Ectodermal cell (in vitro differentiated cells): ENCODE results near the gene AGMO.

ENCODE experiments used
- H3K27ac ChIP-seq: 2 replicates; pipeline ENCODE4 v1.7.0; 2013; ENCODE audit warnings: mild to moderate bottlenecking, low read depth, low read length; ENCODE audit not compliant: insufficient read depth, poor library complexity, severe bottlenecking
- H3K27me3 ChIP-seq: 2 replicates; pipeline ENCODE4 v1.7.0; 2013; ENCODE audit warnings: mild to moderate bottlenecking, low read length; ENCODE audit not compliant: insufficient read depth, control insufficient read depth, poor library complexity, severe bottlenecking
- H3K36me3 ChIP-seq: one replicate; pipeline ENCODE4 v1.7.0; 2013; ENCODE audit warnings: low read length; ENCODE audit not compliant: control insufficient read depth, insufficient read depth
- H3K4me1 ChIP-seq: one replicate; pipeline ENCODE4 v1.7.0; 2013; ENCODE audit warnings: low read length; ENCODE audit not compliant: control insufficient read depth, insufficient read depth
- H3K4me3 ChIP-seq: 2 replicates; pipeline ENCODE4 v1.7.0; 2013; ENCODE audit warnings: low read depth, low read length, control low read depth; ENCODE audit not compliant: insufficient read depth
- H3K9me3 ChIP-seq: 2 replicates; pipeline ENCODE4 v1.7.0; 2013; ENCODE audit warnings: mild to moderate bottlenecking, low read length, moderate library complexity; ENCODE audit not compliant: control insufficient read depth
- WGBS, 2 experiments: methylation state at CpG; one replicate each; pipeline ENCODE4 v1.1.7; 2013; ENCODE audit warnings: missing lambda C conversion rate in 2 of 2; 5-methylcytosine and 5-hydroxymethylcytosine counted together

The AGMO gene

GRCh38 chr7:15197042-15197977 lies 364.5 kb downstream of the AGMO start:
- no peak overlapping the region for H3K4me3 ChIP-seq
- WGBS, 2 experiments = 87 to 93% methylated on average over 5 of the region's 7 CpGs
- no peaks in the 10 kb centered on the region for H3K9me3 ChIP-seq
- H3K27me3 ChIP-seq = no peaks in the 10 kb centered on the region
- no peaks in the 10 kb centered on the region for H3K4me1 ChIP-seq
- H3K27ac ChIP-seq = no peak overlapping the region
- no peaks in the 10 kb centered on the region for H3K36me3 ChIP-seq

DNA sequence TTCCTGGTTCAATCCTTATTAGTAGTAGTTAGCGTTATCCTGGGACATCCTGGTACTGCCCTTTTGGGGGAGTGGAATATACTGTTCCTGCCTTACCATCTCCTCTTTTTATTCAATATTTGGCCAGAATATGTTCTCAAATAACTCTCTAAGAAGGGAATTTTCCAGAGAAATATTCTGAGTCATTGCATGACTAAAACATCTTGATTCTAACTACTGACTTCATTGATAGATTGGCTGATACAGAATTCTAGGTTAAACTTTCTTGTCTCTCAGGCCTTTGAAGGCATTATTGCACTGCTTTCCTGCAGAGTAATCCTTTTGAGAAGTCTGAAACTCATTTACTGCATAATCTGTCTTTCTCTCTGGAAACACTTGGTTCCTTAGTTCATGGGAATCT lies 383.8 kb downstream of the AGMO start:
- Histone ChIP-seq H3K4me3 (no peak overlapping the region), H3K27ac (no peak overlapping the region), H3K9me3 (no peaks in the 10 kb centered on the region), H3K27me3 (no peaks in the 10 kb centered on the region), H3K4me1 (no peaks in the 10 kb centered on the region), H3K36me3 (no peaks in the 10 kb centered on the region)
- 86% methylated on average over 1 of the region's 1 CpG; no CpG with 5 or more reads in 1 of the 2 experiments for WGBS, 2 experiments

DNA sequence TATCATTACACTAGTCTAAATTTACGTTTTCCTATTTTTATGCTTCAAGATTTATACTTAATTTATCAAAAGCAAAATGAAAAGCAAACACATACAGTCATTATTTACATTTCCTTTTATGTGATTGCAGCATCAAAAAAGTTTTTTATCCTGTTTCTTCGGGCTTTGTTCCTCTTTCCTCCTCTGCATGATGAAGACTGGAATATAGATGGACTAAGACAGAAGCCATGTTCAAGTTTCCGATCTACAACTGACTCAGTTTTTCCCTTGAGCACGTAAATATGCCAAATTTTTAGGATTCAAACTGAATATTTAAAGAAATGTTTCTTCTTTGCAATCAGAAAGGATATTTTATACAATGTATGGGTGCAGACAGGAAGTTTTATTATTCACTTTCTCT lies 385.7 kb downstream of the AGMO start:
- no peak overlapping the region for H3K27ac ChIP-seq
- H3K36me3 ChIP-seq = no peaks in the 10 kb centered on the region
- 91 to 97% methylated on average over 4 of the region's 4 CpGs for WGBS, 2 experiments
- H3K9me3 ChIP-seq = no peaks in the 10 kb centered on the region
- H3K27me3 ChIP-seq = no peaks in the 10 kb centered on the region
- no peaks in the 10 kb centered on the region for H3K4me1 ChIP-seq
- H3K4me3 ChIP-seq = no peak overlapping the region

- H3K27me3 ChIP-seq = no peaks in the 10 kb centered on the region
- H3K4me1 ChIP-seq = no peaks in the 10 kb centered on the region
- no peak overlapping the region for H3K27ac ChIP-seq
- no peaks in the 10 kb centered on the region for H3K36me3 ChIP-seq
- H3K4me3 ChIP-seq = no peak overlapping the region
- WGBS, 2 experiments = 100% methylated on average over 1 of the region's 1 CpG; no CpG with 5 or more reads in 1 of the 2 experiments
- no peaks in the 10 kb centered on the region for H3K9me3 ChIP-seq
Measured at GRCh38 chr7:15175152-15175551, 386.7 kb downstream of the AGMO start.

DNA sequence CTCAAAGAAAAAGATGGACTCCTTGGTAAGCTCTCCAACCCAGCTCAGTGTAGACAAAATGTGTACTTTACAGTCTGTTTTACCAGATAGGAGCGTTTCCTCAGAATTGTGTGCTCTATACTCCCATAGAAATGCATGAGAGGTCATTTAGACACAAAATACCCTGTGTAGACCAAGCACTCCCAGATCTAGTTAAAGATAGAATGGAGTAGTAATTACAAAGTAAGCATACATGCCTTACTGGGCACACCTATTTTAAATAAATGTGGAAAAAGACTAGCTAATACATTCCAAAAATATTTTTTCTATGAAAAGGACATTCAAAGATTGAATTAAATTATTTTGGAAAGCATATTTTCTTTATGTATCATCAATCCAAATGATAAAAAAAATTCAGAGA lies 387.3 kb downstream of the AGMO start:
- no peaks in the 10 kb centered on the region for H3K27me3 ChIP-seq
- H3K27ac ChIP-seq = no peak overlapping the region
- 88 to 100% methylated on average over 1 of the region's 1 CpG for WGBS, 2 experiments
- no peaks in the 10 kb centered on the region for H3K36me3 ChIP-seq
- no peaks in the 10 kb centered on the region for H3K4me1 ChIP-seq
- no peak overlapping the region for H3K4me3 ChIP-seq
- no peaks in the 10 kb centered on the region for H3K9me3 ChIP-seq

DNA sequence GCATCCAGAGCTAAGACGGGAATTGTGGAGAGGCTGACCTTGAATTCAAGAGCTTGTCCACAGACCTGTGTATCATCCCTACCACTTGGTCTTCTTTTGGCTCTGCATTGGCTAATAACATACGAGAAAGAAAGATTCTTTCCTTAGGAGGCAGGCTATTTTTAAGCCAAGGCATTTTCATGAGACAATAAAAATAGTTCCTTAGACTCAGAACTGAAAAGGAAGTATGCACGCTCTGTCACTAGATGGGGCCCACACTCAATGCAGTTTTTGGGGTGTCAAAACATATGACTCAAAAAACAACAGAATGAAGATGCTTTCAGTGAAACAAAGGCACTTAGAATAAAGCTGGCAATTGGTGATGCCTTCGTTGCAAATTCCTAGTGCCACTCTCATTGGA lies 393.3 kb downstream of the AGMO start:
- Histone ChIP-seq H3K9me3 (no peaks in the 10 kb centered on the region), H3K36me3 (no peaks in the 10 kb centered on the region), H3K27me3 (no peaks in the 10 kb centered on the region), H3K4me3 (no peak overlapping the region), H3K27ac (no peak overlapping the region), H3K4me1 (no peaks in the 10 kb centered on the region)
- WGBS, 2 experiments = 83 to 89% methylated on average over 4 of the region's 4 CpGs

DNA sequence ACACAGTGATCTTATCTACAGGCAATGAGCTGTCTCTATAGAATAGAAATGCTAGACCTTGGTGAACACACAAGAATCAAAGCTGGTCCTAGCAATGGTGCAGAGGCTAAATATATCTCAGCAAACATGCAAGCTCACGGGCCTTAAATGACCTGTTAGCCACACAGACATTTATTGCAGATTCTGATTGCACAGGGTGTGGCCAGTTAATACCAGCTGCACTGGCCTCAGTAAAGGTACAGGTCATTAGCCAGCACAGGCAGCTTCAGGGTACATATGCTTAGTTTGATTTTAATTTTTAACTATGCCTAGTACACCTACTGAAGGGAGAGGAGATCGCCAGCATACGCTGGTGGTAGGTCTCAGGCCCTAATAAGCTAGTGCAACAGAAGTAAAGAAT lies 393.9 kb downstream of the AGMO start:
- no peak overlapping the region for H3K4me3 ChIP-seq
- H3K27ac ChIP-seq = no peak overlapping the region
- H3K4me1 ChIP-seq = no peaks in the 10 kb centered on the region
- H3K27me3 ChIP-seq = no peaks in the 10 kb centered on the region
- 88 to 98% methylated on average over 1 to 3 of the region's 3 CpGs for WGBS, 2 experiments
- no peaks in the 10 kb centered on the region for H3K36me3 ChIP-seq
- no peaks in the 10 kb centered on the region for H3K9me3 ChIP-seq

GRCh38 chr7:15166620-15167019 lies 395.2 kb downstream of the AGMO start:
- H3K36me3 ChIP-seq = no peaks in the 10 kb centered on the region
- no peaks in the 10 kb centered on the region for H3K27me3 ChIP-seq
- 67 to 88% methylated on average over 1 of the region's 1 CpG for WGBS, 2 experiments
- H3K9me3 ChIP-seq = no peaks in the 10 kb centered on the region
- no peak overlapping the region for H3K27ac ChIP-seq
- H3K4me1 ChIP-seq = no peaks in the 10 kb centered on the region
- no peak overlapping the region for H3K4me3 ChIP-seq

DNA sequence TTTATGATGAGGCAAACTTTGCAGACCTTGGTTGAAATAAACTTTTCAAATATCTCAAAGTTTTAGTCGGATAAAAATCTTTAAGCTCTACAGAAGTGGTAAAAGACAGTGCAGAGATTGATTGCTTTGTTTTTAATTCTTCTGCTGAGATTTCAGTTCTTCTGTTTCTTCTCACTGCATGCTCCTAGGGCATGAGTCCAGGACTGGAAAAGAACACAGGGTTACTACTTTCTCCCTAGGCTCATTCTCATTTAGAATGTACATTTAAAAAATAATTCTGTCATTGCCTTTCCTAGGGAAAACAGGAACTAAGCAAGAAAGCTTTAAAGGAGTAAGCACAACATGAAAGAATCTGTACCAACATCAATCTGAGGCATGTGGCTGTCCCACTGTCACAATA lies 402.6 kb downstream of the AGMO start:
- H3K27ac ChIP-seq = no peak overlapping the region
- H3K4me3 ChIP-seq = no peak overlapping the region
- no peaks in the 10 kb centered on the region for H3K9me3 ChIP-seq
- 0% methylated on average over 1 of the region's 1 CpG; no CpG with 5 or more reads in 1 of the 2 experiments for WGBS, 2 experiments
- H3K4me1 ChIP-seq = no peaks in the 10 kb centered on the region
- H3K27me3 ChIP-seq = no peaks in the 10 kb centered on the region
- H3K36me3 ChIP-seq = no peaks in the 10 kb centered on the region

DNA sequence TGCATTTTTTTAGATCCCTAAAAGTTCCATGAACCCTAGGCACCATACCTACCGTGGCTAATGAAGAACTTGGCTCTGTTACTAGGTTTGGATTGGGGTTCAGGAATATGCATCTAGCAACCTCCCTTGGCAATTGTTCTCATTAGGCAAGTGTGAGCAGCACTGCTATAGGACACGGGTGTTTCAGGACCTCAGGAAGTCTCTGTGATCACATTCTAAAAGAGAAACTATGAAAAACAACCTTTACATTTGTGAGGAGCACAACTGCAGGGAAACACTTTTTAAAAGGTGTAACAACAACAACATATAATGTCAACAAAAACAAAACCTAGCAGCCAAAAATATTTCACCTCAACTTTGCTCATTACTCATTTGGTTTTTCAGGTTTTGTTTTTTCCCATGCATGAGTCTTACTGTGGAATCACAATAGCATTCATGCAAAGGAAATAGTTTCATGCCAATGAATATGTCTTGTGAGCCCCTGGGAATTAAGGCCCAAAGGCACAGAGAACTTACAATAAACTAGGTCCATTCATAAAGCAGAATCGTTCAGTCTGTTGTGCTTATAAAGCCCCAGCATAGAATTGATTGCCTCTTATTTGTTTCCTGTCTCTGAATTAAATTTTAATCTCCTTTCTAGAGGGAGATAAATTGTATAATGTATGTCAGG lies 403.5 kb downstream of the AGMO start:
- 78 to 80% methylated on average over 2 to 3 of the region's 3 CpGs for WGBS, 2 experiments

More for the DNA sequence above, 403.5 kb downstream of the AGMO start:
- Histone ChIP-seq H3K27ac (no peak overlapping the region), H3K27me3 (no peaks in the 10 kb centered on the region), H3K9me3 (no peaks in the 10 kb centered on the region), H3K4me3 (no peak overlapping the region), H3K36me3 (no peaks in the 10 kb centered on the region), H3K4me1 (no peaks in the 10 kb centered on the region)
